Cortex of kidney (tissue), 1 donor: Measurements from ENCODE around the gene PACRG.

Source experiments
- DNase-seq: peaks from one replicate; lab custom pipeline; 2025; lab: John Stamatoyannopoulos, UW

The PACRG gene

DNA sequence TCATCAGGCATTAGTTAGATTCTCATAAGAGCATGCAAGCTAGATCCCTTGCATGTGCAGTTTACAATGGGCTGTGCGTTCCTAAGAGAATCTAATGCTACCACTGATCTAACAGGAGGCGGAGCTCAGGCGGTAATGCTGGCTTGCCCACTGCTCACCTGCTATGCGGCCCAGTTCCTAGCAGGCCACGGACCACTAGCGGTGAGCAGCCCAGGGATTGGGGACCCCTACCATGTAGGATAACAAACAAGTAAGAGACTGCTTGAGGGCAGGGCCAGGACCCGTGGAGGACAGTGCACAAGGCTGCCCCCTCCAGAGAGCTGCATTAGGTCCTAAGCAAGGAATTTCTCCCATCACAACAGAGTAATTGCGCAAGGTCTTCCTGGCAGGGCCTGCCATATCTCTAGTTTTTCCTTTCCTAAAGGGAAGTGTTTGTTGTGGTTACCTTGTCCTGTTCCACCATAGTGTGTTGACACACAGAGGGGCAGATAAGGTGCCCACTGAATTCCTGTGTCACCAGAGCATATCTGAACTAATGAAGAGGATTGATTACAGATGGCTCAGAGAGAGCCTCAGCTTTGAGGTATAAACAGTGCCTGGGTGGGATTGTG is 58.0 kb downstream of the PACRG start:
- DNase-seq, result no peak

DNA sequence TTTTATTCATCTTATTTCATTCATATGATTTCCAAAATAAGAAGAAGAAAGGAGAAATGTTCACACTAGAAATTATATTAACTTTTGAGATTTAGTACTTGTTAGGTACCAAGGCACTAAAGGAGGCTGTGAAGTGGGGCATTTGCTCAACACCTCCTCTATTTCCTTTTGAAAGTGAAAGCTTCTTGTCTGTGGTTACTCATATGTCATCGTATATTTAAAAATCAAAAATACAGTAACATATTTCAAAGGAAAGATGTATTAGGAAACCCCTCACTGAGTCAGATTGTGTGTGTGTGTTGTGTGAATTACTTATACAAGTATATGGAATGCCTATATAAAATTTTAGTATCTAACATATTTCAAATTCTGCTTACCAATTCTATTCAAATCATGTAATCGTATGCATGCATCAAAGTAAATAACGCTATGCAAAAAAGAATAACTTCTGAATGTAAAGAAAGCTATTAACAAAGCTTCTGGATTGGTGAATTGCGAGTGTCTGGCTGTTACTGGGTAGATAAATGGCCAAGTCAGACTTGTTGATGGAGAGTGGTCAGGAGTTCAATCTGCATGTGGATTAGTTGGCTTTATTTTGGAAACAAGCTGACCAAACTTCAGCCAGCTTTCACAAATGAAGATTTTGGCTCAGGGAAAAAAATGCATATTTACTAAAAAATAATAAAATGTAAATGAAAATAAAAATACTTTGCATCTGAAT is 70.9 kb downstream of the PACRG start:
- no peak for DNase-seq

DNA sequence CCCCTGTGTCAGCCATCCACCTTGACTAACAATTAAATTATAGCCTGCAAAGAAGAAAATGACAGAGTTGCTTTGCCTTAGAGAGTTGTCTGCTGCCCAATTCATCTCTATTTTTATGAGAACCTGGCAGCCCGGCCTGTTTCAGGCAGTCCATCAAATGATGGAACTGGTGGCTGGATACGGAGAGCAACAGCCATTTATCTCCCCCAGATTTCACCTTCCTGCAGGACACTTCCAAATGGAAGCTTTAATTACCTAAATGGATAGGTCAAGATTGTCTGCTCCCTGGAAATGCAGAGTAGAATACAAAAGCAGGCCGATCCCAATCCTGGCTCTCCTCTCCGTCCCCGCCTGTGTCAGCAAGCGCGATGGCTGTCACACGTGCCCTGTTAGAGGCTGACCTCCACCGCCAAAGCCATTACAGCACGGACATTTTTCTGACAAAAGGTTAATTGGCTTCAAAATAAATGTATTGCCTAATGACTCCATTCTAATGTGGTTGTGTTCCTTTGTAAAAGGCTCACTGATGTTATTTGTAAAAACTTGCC is 86.7 kb downstream of the PACRG start:
- no peak for DNase-seq

DNA sequence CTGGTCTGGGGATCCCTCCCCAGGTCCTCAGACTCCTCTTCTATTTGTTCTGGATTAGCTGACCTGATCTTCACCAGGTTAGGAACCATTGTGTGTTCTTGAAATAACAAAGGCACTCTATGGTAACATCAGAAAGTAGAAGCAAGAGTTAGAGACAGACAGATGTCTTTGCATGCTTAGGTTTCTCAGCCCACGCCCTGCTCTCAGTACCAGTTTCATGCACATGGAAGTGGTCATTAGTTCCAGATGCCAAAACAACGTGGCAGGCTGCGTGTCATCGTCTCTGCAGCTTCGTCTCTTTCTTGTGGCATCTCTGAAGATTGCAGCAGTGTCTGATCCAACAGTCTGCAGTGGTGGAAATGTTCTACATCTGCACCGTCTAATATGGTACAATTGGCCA is 89.4 kb downstream of the PACRG start:
- no peak for DNase-seq

DNA sequence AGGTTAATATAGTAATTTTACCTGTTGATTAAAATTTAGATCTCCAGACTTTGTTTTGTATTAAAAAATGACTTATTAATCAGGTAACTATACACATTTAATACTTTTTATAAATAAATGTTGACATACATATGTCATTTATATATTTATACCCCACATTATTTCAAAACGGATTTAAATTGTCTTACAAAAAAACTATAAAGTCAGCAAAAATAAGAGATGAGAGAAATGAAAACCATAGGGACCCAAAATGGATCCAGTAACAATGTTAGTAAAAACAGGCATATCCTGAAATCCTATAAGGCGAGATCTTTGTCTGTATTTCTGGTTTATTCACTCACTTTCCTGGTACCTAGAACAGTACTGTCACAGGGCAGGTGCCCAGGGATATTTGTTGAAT is 91.5 kb downstream of the PACRG start:
- DNase-seq, result no peak

DNA sequence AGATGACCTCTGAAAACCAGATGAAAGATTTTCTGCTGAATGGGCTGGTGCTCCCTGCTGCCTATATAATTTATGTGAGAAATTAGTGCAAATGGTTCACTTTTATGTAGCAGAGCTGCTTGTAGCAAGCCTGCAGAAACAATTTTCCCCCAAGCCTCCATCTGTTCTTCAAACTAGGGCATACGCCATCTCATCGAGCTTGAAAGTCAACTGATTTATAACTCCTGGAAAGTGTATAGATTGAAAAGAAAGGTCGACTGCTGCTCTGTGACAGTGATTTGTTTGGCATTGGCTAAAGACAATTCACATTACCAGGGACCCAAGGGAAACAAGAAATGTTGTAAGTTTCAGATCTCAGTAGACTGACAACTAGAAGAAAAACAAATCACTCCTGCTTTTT is 93.3 kb downstream of the PACRG start:
- DNase-seq, result no peak

DNA sequence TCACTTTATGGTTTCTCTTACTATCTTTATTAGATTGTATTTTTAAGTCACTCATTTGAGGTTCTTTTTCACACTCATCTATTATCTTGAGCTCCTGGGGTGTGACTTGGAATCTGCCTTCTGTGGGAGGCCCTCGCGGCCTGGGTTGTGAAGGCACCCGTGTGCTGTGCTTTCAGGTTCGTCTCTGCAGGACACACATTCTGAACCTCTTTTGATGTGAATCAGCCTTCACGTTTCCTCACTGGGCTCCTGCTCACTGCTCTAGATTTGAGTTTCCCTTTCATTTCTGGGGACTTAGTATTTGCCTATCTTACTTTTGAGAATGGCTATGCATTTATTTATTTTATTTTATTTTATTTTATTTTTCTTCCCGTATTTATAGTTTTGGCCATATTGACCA is 97.8 kb downstream of the PACRG start:
- no peak for DNase-seq

DNA sequence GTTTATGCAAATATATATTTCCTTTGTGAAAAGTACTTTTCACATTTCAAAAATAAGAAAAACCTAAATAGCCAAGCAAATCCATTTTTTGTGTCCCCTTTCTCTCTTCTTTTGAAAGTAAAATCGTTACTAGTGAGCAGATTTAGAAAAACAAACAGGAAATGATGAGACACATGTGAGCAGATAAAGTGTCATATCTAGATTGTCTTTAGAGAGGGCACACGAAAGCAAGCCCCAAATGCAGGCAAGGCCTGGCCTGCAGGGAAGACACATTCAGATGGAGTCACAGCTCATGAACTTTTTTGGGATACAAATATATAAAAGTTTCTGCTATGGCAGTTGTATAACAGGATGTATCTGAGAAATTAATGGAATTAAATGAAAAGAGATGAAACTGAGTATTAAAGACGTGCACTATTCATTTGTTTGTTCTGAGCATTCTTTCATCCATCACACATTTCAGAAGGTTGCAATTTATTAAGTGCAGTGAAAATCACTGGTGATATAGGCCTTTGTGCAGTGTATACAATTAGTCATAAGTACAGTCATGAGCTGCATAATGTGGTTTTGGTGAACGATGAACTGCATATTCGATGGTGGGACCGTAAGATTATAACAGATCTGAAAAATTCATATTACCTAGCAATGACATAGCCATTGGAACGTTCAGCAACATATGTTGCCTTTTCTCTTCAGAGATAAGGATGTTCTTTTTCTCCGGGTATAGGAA is 101.4 kb downstream of the PACRG start:
- DNase-seq, result no peak

DNA sequence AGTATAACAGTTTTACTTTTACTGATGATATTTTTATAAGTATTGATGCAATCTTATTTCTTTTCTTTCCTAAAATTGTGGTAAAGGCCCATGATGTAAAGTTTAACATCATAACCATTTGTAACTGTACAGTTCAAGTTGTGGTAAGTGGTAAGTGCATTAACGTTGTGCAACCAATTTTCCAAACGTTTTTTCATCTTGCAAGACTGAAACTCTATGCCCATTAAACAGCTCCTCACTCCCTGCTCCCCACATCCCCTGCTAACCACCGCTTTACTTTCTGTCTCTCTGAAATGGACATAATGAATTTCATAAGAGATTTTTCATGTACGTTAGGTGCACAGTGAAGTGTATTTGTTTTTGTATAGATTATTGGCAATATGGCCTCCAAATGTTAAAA is 106.0 kb downstream of the PACRG start:
- DNase-seq, result no peak

DNA sequence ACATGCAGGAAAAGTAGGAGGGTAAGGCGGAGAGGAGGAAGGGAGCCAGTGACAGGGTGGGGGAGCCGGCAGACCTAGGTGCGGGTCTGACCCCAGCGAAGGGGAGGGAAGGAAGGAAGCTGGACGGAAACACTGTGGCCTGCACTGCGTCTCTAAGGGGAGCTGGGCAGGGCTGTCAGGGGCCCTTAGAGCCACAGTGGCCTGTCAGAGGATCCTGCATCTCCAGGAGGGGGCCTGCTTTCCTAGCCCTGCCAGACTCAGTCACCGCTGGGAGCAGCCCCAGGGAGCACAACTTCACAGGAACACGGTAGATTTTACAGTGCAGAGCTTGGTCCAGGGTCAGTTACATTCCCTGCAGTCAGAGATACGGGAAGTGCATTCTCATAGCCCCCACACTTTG is 118.2 kb downstream of the PACRG start:
- DNase-seq, result no peak

DNA sequence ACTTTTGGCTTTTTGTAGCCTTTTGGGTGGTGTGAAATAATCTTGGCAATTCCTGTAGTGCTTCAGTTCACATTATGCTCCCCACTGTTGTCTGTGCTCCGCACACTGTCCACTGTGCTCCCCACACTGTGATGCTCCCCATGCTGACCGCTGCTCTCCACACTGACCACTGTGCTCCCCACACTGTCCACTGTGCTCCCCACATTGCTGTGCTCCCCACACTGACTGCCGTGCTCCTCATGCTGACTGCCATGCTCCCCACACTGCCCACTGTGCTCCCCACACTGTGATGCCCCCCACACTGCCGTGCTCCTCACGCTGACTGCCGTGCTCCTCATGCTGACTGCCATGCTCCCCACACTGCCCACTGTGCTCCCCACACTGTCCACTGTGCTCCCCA is 118.9 kb downstream of the PACRG start:
- DNase-seq, result no peak

DNA sequence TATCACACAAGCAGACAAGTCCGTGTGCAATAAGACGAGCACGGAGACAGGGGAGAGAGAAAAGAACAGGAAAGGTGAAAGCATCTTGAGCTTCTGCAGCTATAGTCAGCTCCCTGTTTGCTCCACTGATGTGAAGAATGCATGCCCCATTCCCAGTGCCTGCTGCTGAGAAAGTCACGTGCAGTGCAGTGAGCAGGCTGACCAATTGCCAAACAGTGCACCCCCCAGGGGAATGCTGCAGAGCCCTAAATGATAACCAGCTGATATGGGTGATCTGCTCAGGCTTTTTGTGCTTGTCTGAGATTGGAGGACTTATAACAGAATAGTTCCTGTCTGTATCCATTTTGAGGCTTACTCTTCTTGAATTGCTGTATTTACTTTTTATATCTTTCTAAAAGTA is 121.5 kb downstream of the PACRG start:
- no peak for DNase-seq

DNA sequence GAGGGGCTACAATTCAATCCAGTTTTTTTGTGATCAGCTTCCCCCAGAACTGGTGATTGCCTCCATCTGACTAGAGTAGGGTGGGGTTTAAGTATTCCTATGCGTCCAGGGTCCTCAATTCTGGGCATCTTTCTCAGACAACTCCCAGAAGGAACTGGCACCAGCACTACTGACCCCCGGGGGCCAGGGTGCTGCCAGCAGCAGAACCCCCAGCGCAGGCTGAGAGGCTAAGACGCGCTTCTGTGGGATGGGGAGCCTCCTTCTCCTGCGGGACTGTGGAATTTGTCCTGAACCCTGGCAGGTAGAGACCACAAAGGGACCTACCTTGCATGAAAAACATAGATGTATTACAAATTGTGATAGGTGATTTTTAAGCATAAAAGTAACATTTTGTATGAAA is 124.4 kb downstream of the PACRG start:
- no peak for DNase-seq

DNA sequence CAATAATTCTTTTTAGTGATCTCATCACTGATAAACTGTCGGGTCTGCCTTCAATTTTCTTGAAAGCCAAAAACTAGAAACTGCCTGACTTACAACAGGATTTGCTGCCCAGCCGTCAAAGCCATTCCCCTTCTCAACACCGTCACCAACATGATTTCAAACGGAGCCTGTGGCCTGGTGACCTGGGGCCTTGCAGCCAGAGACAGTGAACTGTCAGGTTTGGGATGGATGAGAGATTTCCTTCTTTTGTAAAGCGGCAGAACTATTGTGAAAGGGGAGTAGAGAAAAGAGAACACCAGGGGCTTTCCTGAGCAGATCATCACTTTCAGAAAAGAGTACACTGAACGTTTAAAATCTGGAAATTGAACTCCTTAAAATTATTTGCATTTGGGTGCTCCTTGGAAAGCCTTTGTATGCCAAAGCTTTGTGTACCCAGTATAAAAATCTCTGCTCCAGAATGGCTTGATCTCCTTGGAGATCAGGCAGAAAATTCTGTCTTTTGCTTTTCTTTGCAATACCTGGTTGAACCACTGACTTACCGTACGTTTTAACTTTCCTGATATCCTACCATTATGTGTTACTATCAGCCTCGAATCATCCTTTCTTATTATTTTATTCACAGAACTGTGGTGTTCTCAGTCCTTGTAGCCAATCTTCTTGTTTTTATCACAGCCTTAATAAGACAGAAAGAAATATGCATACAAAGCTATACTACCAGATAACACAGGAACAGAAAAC is 125.2 kb downstream of the PACRG start:
- DNase-seq, result no peak

DNA sequence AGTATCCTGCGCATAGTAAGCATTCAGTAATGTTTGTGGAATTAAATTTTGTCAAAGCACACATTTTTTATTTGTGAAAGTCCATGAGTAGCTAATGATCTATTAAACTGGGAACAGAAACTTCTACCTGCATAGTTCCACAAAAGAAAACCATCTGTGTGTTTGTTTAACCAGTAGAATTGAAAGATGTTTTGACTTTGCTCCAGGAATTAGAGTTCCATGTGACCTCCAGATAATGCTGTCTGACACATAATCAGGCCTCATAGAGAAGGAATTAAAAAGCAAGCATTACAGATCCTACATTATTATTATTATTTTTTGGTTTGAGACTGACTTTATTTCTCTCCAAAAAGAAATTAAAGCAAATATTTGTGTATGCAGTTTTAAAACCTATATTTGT is 126.5 kb downstream of the PACRG start:
- no peak for DNase-seq

DNA sequence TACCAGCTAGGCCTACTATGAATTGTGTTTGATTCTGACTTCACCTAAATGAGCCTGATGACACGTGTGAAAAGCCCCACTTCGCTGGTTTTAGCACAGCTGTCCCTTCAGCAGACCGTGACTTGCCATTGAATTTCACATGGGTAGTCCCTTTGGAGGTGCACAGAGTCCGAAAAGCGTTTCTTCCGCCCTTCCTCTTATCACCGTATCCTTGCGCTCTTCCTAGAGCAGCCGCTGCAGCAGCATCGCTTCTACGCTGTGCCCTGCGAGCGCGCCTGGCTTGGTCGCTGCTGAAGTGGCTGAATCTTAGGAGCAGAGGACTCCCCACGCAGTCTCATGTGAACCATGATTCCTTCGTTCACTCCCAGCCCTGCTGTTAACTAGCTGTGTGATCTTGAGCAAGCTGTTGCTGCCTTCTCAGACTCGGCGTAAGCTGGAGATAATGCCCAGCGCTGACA is 127.0 kb downstream of the PACRG start:
- DNase-seq, result no peak

DNA sequence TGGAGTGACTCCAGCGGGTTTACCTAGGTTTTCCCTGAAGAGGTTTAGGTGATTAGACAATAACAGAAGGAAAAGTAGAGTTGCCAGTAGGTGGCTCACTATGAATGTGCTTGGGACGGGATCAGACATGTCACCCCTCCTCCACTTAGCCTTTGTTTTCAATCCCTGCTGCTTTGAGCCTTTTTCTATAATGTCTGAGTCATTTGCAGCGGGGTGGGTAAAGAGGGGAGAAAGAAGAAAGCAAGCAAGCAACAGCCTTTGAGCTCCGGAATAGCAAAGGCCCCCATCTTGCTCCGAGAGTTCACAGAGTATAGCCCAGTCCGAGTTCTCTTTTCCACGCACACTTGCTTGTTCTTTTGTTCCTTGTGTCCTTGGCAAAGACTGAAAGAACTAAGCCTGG is 129.1 kb downstream of the PACRG start:
- DNase-seq, result no peak

DNA sequence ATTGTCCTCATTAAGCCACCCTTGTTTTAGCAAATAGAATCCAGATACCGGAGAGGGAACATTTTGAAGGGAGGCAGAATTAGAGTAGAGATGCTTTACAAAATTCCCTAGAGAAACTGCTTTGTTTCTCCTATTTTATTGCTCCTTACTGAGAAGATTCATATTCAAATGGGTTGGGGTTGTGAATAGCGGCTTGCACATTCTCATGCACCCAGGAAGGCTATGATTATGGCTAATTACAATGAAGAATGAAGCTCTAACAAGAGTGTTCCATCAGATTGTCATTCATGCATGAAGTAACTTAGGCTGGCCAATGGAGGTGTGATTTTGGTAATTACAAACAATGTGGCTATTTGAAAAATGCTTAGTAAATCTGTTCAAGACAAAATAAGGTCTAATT is 129.6 kb downstream of the PACRG start:
- no peak for DNase-seq

DNA sequence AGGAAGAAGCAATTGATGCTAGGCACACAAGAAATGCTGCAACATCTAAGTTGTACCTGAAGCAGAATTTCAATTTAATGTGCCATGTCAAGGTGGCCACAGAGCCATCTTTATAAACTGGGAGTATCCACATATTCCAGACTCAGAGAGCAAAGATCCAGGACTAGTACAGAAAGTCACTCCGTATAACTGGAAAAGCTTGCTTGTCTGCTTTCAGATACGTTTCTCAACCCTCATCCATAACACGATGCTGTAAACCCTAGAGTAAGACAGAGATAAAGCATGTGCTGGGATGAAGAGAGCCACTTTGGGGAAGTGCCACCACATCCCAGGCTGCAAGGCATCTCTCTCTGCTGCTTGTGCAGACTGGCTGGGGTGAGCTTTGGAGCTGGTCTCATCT is 134.7 kb downstream of the PACRG start:
- no peak for DNase-seq

DNA sequence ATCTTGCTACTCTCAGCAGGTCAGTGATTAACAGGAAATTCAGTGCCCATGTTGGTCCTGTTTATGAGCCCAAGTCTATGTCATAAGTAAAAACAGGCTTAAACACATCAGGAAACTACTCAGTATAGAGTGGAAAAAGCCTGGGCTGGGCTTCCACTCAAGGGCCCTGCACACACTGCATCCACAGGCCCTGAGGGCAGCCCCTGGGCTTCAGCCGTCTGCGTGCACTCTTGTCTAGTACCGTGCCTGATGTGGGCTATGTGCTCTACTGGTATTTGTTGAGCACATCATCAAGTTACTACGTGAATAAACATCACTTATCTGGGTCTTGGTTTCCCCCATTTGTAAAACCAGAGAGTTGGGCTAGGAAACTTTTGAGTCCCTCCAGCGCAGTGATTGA is 135.2 kb downstream of the PACRG start:
- DNase-seq, result no peak

DNA sequence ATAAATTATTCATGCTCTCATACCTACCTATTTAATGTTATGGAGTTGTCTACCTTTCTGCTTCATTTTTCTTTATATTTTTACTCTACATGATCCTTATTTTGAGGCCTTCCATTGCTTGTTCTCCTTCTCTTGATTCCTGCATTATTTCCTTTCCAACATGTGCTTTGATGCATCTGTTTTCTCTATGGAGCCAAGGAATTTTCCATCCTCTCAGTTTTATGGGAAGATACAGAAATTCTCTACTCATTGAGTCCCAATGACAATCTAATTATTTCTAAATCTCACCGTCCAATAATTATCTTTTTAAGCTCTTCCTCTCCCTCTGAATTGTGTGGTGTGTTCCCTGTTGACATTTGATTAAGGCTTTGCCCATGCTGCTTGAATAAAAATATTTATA is 136.0 kb downstream of the PACRG start:
- DNase-seq, result no peak

DNA sequence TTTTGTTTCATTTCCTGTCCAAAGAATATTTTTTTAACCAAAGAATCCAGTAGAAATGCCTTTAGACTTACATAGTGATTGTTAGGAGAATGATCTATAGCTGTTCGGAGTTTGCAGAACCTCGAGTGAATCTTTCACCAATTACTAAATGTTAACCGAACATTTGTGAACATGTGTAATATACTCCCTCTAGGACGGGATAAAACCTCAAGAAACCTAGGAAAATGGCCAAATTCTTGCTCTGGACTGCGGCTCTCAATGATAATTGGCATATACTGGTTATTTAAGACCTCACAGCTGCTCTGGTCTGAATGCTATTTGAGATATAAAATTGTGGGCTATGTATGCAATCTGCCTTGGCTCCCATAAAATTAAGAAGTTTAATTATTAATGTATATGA is 137.1 kb downstream of the PACRG start:
- DNase-seq, result no peak
